NCI-H1092 treated with DMSO at 0.1 percent for 48 hours (cell line): ENCODE data around the gene IGF2R.
A peak's percentile ranks its signal among the peaks of the same experiment; 100 is the strongest.
"Not testable (repeated sequence)": the region's sequence is repeated elsewhere in the genome, so short reads cannot be mapped to it uniquely, and the experiment has no call there.

ENCODE experiments used
- DNase-seq: peaks from one replicate; lab custom pipeline; 2025; lab: John Stamatoyannopoulos, UW

Gene IGF2R

DNA sequence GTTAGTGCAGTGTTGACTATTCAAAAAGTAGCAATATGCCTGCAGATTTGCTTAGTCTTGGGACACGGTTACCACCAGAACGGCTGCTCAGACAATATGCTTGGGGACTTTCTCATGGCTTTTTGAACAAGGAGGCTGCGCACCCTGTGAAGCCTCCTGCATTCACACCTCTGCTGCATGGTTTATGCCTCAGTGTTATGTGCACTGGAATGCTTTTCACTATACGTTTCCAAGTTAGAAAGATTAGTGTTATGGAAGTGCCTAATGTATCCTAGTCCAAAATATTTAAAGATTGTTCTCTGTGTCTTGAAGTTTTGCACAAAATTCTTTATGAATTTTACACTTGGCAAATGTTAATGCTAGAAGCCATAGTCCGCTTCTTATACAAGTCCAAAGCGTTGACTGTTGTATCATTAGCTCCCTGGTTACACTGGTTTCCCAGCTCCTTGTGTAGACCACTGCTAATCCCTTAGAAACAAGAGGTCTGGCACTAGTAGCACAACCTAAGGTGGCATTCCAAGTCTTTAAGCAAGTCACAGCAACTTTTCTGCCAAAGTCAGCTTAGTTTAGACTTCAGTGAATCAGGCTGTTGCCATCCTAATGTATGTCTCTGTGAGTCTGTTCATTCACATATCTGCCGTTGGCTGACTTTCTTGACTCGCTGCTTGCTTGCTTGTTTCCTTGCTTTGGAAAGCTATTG, 126.4 kb downstream of the IGF2R start:
- DNase-seq, result no peak

DNA sequence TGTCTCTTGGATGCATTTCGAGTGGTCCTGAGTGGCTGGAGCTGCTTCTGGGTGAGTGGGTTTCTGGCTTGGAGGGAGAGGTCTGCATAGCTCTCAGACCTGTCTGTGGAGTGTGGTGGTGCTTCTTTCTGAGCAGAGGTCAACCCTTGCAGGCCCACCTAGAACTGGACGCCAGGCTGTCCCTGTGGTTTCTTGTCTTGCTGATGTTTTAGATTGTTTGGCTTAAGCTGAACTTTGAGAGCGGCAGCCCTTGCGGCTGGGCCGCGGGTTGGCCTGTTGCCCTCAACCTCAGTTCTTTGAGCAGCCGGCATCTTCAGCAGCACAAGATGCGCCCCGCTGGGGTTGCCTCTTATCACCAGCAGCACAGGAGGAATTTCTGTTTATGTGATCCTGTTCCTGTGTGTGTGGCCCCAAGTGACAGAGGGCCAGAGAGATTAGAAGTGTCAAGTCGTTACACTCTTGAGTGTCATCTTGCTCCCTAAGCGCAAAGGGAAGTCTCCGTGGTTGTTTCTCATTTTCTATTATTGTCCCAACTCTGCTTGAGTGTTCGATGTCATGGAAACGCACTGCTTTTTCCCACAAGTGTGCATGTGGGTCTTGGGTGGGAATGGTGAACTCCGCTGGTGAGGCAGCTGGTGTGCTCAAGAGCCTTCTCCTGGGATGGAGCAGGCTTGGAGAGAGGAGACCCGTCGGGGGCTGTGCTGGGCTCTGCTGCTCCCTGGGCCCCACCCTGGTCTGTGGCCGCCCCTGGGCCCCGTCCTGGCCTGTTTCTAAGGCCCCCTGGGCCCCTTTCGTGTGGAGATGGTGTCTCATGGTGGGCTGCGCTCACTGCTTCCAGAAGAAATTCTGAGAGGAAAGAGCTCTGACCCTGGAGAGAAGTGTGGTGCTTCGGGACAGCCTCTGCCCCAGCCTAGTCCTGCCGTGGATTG, 132.7 kb downstream of the IGF2R start:
- no peak for DNase-seq

DNA sequence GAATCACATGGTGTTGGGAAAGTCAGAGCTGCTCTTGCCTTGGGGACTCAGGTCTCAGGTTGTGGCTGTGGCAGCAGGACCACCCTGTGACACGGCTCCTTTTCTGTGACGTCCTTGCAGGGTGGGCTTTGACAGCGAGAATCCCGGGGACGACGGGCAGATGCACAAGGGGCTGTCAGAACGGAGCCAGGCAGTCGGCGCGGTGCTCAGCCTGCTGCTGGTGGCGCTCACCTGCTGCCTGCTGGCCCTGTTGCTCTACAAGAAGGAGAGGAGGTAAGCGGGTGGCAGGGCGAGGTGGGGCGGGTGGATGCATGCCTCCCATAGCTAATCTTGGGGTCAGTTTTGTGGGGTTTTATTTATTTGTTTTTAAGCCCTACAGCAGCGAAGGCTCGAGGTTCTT, 133.5 kb downstream of the IGF2R start:
- DNase-seq, result no peak

- peak; percentile 19 for DNase-seq
Measured at GRCh38 chr6:160102956-160103824, 134.3 kb downstream of the IGF2R start.

GRCh38 chr6:160103825-160104100, 134.9 kb downstream of the IGF2R start:
- DNase-seq, result no peak

DNA sequence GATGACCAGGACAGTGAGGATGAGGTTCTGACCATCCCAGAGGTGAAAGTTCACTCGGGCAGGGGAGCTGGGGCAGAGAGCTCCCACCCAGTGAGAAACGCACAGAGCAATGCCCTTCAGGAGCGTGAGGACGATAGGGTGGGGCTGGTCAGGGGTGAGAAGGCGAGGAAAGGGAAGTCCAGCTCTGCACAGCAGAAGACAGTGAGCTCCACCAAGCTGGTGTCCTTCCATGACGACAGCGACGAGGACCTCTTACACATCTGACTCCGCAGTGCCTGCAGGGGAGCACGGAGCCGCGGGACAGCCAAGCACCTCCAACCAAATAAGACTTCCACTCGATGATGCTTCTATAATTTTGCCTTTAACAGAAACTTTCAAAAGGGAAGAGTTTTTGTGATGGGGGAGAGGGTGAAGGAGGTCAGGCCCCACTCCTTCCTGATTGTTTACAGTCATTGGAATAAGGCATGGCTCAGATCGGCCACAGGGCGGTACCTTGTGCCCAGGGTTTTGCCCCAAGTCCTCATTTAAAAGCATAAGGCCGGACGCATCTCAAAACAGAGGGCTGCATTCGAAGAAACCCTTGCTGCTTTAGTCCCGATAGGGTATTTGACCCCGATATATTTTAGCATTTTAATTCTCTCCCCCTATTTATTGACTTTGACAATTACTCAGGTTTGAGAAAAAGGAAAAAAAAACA, 136.1 kb downstream of the IGF2R start:
- DNase-seq, result no peak

DNA sequence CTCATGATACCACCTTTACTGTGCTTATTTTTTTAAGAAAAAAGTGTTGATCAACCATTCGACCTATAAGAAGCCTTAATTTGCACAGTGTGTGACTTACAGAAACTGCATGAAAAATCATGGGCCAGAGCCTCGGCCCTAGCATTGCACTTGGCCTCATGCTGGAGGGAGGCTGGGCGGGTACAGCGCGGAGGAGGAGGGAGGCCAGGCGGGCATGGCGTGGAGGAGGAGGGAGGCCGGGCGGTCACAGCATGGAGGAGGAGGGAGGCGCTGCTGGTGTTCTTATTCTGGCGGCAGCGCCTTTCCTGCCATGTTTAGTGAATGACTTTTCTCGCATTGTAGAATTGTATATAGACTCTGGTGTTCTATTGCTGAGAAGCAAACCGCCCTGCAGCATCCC, 137.1 kb downstream of the IGF2R start:
- DNase-seq, result no peak

GRCh38 chr6:160106701-160107100, 137.8 kb downstream of the IGF2R start:
- DNase-seq, result no peak

DNA sequence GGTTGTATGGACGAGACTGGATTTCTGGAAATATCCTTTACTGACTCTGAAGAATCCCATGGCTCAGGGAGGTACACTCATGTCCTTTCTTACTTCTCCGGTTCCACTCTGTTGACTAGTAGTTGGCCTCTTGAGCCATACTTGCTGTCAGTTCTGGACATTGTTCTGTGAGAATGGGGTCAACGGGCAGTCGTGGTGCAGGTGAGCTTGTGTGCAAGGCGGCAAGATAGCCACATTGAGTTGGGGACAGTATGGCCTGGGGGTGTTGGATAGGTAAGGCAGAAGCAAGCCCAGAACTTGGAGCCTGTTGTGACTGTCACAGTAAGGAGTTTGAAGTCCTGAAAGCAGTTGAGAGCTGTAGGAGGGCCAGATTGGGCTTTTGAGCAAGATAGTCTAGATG, 139.2 kb downstream of the IGF2R start:
- DNase-seq, result no peak

DNA sequence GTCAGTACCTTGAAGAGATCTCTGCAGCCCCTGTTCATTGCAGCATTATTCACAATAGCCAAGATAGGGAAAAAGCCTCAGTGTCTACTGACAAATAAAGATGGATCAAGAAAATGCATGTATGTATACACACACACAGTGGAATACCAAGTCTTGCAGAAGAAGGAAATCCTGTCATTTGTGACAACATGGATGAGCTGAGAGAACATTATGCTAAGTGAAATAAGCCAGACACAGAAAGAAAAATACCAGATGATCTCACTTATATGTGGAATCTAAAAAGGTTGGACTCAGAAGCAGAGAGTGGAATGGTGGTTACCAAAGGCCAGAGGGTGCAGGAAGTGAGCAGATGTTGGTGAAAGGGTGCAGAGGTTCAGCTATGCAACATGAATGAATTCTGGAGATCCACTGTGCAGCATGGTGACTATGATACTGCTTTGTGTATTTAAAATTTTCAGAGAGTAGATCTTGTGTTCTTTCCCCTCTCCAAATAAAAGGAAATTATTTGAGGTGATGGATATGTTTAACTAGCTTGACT, 141.8 kb downstream of the IGF2R start:
- DNase-seq, result no peak

DNA sequence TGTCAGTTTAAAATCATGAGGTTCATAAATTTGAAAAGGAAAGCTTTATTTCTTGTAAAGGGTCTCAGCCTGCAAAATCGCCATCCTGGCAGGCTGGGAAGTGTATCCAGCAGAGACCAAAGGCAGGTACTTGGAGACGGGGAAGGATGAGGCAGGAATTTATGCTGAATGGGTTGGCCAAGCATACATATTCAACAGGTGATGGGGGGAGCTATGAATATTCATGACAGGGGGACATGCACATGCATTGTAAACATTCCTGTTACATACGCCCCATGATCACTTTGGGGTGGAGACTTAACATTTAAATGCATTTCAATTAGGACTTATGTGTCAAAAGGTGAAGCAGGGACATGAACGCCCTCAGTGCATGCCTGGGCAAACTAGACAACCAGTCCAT, 142.9 kb downstream of the IGF2R start:
- DNase-seq, result no peak

DNA sequence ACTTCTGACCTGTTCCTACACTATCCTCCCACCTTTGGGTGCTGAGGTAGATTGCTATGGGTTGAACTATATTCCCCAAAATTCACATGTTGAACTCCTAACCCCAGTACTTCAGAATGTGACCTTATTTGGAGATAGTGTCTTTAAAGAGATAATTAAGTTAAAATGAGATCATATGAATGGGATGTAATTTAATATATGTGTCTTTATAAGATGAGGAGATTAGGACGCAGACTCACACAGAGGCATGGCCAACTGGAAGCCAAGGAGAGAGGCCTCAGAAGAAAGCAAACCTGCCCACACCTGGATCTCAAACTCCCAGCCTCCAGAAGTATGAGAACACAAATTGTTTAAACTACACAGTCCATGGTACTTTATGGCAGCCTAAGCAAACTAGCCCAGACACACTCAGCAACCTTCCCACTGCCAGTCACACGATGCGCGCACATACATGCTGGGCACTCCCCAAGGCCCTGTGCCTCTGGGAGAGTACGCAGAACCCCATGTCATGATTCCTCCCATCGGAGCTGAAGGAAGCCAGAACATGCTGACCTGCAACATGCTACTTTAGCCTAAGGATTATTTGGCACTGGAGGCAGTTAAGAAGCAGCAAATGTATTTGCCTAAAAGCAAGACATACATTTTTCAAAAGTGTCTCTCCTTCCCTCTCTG, 143.9 kb downstream of the IGF2R start:
- DNase-seq, result no peak

- not testable (repeated sequence) for DNase-seq
Measured at GRCh38 chr6:160114536-160114935, 145.7 kb downstream of the IGF2R start.

DNA sequence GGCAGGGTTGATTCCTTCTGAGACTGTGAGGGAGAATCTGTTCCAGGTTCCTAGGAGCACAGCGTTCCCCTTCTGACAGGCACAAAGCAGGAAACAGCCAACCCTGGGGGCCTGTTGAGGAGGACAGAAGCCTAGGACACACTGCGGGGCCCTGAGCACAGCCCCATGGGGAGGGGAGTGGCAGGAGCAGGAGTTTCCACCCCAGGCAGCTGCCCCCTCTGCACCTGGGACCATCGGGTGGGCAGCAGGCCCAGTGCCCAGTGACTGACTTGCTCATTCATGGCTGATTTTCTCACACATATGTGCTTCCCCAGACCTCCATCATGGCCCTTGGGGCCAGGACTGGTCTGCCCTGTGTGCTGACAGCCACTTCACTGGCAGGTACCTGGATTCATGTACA, 146.5 kb downstream of the IGF2R start:
- no peak for DNase-seq

DNA sequence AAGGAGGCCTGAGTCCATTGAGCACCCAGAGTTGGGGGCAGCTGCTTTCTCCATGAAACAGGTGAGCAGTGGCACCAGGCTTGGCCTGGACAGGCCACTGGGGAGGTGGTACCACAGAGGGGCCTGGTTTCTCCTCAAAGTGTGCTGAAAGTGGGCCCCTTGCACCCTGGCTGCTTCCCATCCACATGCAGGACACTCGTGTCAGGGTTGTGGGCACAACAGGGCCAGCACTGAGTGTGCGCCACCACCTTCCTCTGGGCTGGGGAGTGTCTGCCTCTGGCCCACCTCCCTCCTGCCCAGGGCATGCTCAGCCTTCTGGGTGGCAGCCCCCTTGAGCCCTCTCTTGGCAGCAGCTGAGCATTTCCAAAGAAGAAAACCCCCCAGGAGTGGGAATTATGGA, 147.5 kb downstream of the IGF2R start:
- DNase-seq, result no peak

- DNase-seq, result no peak
Measured at GRCh38 chr6:160117137-160117536, 148.3 kb downstream of the IGF2R start.

- DNase-seq, result no peak
Measured at GRCh38 chr6:160118620-160119229, 149.8 kb downstream of the IGF2R start.

DNA sequence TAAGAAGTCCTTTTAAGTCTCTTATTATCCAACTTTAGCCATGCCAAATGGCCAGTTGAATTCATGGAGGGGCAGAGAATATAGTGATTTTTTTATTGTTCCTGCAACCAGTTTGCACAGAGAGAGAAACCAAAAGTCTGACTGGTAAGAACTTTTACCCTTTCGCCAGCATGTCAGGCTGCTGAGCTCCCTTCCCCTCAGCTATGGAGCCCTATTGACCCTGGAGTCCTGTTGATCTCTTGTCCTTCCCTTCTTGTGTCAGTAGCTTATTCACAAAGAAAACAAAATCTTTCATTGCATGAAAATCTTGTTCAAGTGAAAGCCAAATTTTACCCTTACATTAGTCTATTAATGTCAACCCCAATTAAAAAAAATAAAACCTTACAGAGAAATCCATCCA, 151.2 kb downstream of the IGF2R start:
- no peak for DNase-seq

DNA sequence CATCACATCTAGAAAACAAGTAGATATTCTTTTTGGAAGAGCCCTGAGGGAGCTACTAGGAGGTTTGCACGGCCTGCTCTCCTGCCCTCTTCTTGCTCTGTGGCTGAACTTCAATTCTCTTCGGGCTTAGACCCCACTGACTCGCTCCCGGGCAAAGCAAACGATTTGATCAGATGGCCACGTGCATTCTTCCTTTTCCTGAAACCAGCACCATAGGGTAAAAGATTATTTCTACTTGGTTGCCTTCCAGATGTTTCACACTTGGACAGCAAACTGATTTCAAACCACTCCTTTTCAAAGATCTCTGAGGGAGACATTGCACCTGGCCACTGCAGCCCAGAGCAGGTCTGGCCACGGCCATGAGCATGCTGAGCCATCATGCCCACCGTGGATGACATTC, 152.7 kb downstream of the IGF2R start, which contains the start of gene SLC22A1:
SLC22A1 (plus strand) TSS at position 258 of the 400 bp plus-strand sequence; CDS start at position 379, 121 bp downstream.
- DNase-seq, result no peak

DNA sequence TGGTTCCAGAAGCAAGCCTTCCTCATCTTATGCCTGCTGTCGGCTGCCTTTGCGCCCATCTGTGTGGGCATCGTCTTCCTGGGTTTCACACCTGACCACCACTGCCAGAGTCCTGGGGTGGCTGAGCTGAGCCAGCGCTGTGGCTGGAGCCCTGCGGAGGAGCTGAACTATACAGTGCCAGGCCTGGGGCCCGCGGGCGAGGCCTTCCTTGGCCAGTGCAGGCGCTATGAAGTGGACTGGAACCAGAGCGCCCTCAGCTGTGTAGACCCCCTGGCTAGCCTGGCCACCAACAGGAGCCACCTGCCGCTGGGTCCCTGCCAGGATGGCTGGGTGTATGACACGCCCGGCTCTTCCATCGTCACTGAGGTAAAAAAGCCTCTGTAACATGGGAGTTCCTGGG, 153.1 kb downstream of the IGF2R start:
- no peak for DNase-seq

- no peak for DNase-seq
Measured at GRCh38 chr6:160122744-160123143, 153.9 kb downstream of the IGF2R start.
